Pancreas (tissue), 10 donors: ENCODE results near the gene CLDN4. TPM values are rescaled to one million over a fixed set of nuclear protein-coding genes. Genes with fewer than 3 reads are reported as not detected.

Source experiments
- ATAC-seq, 4 donors: fragments of 200-7000 bp; cut with Tn5 transposase; one replicate each; pipeline versions ENCODE4 v1.8.0 to v1.9.1; 2020; ENCODE audit warnings: mild to moderate bottlenecking in 4 of 4, moderate library complexity in 4 of 4
- DNase-seq, 6 donors: peaks; one replicate each; pipeline ENCODE4 v3.0.0-alpha.2; 2020
- FAIRE-seq: peaks from 2 replicates; lab custom pipeline; 2012; peaks lifted over from hg19 to GRCh38; lab: Jason Lieb, UNC
- H3K27ac ChIP-seq, 4 donors: fragments of 200-600 bp; sonication (generic); 1 replicate in 3 of 4; 2 replicates in 1 of 4; pipeline versions ENCODE4 v1.5.0 to v1.8.0; 2020
- H3K27me3 ChIP-seq, 4 donors: fragments of 200-600 bp; one replicate each; pipeline ENCODE4 v1.8.0; 2021
- H3K36me3 ChIP-seq, 3 donors: fragments of 200-600 bp; sonication (generic) in 1 of 3; one replicate each; pipeline versions ENCODE4 v1.5.0 to v1.8.0; 2020 to 2021
- H3K4me1 ChIP-seq, 3 donors: fragments of 200-600 bp; one replicate each; pipeline ENCODE4 v1.8.0; 2021
- H3K4me3 ChIP-seq, 4 donors: fragments of 200-600 bp; sonication (generic) in 2 of 4; one replicate each; pipeline versions ENCODE4 v1.5.0 to v1.8.0; 2020 to 2021
- H3K9me3 ChIP-seq, 4 donors: fragments of 200-600 bp; one replicate each; pipeline ENCODE4 v1.8.0; 2021
- CTCF ChIP-seq, 4 donors: fragments of 200-600 bp; sonication (generic) in 3 of 4; IDR thresholded peaks; one replicate each; pipeline versions ENCODE4 v1.5.0 to v1.8.0; 2021; ENCODE audit warnings: antibody characterized with exemption in 4 of 4
- WGBS, 2 donors: extraction: QIAGEN DNeasy Blood & Tissue Kit; methylation state at CpG; one replicate each; pipeline ENCODE4 v1.1.7; 2013; 5-methylcytosine and 5-hydroxymethylcytosine counted together
- intact Hi-C, 3 donors: fragments of 100-400 bp; cut with DNase I; formaldehyde crosslinking; loops; one replicate each; pipeline versions ENCODE4 v1.11.1 to v1.14.2; 2022
- polyA plus RNA-seq, 2 donors: library from polyadenylated mRNA; stranded (reverse); fragments of 200-250 nt; gene quantifications; one replicate each; pipeline ENCODE4 v1.2.3, GENCODE V29; 2013
- total RNA-seq, 6 donors: library from RNA; stranded (reverse); fragmentation: NEBNext Ultra II Directional in 4 of 6; extraction: Animal tissue kit (Norgen Biotek cat#: 25700) in 4 of 6; gene quantifications; one replicate each; pipeline versions ENCODE4 v1.2.1 to v1.2.4, GENCODE V29; 2021 to 2023
- donor health status: healthy with polysubstance abuse.
- donor health status: DM: no; HTN: no; CAD: no; lungs with moderate emphysema.
- donor health status: DM: no; HTN: no; CAD: no.
- donor health status: control.
- donor health status: control.
- donor health status: Bipolar disorder and iron deficiency.
- donor health status: DM: yes; HTN: yes; CAD: no.
- donor health status: DM: no; HTN: no; CAD: no.
- donor health status: DM: no; HTN: no; CAD: no.
- donor health status: DM: yes; HTN: yes; CAD: no.

The CLDN4 gene
- total and polyA plus RNA-seq, 8 donors: 47.8 to 150 (median 71.9) TPM

DNA sequence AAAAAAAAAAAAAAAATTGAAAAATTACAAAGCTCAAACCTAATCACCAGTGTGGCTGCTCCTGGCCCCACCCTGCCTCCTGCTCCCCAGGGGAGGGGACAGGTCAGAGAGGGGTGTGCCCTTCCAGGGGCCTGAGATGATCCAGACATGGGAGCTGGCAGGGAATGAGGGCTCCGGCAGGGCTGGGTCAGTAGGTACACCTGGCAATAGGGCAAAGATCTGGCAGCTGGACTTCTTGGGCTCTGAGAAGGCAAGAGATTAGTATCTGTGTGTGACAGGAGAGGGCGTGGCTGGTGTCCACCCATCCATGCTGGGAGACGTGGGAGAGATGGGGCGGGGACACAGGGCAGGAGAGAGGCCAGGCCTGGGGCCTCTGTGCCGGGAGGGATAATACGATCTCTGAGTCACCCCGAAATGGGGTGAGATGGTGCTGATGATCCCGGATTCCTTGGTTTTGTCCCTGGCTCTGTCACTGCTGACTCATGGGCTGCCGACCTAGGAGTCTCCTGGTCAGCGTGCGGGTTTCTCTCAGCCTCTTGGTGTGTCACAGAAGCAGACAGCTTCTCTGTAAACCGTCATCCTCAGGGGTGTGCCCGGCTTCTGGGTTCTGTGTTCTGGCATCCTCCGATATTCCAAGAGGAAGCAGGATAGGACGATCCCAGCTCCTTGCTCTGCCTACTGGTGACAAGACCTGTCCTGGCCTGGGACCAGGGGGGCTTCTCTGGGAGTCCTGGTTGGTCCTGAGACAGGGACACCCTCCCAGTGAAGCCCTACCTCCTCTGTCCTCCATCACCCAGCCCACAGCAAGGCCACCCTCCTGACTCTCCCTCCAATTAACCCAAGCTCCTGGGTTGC is 8.2 kb upstream of the CLDN4 start:
- intact Hi-C loops: no loop called here
- no peaks in the 10 kb centered on the region for H3K9me3 ChIP-seq
- DNase-seq (peak in 3 of 6 donors; percentile 36 to 62 (median 58)), FAIRE-seq (no peak), ATAC-seq (peak in 3 of 4 donors; percentile 36 to 78 (median 75))
- H3K27me3 ChIP-seq: no peaks in the 10 kb centered on the region
- H3K4me3 ChIP-seq: no peak overlapping the region
- H3K4me1 ChIP-seq: peaks cover 8 to 28% (median 14%) of the 10 kb centered on the region in 3 donors
- no peak for TF ChIP-seq CTCF (IDR thresholded peaks at IDR 0.05)
- 72 to 76% methylated on average over 15 of the region's 15 CpGs for WGBS, 2 donors
- H3K27ac ChIP-seq: peak overlapping the region in 1 of 4 donors; percentile 36
- H3K36me3 ChIP-seq: no peaks in the 10 kb centered on the region

- DNase-seq (peak in 1 of 6 donors; percentile 1), FAIRE-seq (no peak), ATAC-seq (no peak)
- H3K9me3 ChIP-seq: no peaks in the 10 kb centered on the region
- intact Hi-C loops: no loop called here
- peak overlapping the region in 1 of 4 donors; percentile 36 for H3K27ac ChIP-seq
- peaks cover 9 to 29% (median 18%) of the 10 kb centered on the region in 3 donors for H3K4me1 ChIP-seq
- no peaks in the 10 kb centered on the region for H3K27me3 ChIP-seq
- TF ChIP-seq CTCF (IDR thresholded peaks at IDR 0.05): no peak
- WGBS, 2 donors: 62 to 66% methylated on average over 5 of the region's 5 CpGs
- no peak overlapping the region for H3K4me3 ChIP-seq
- no peaks in the 10 kb centered on the region for H3K36me3 ChIP-seq
Measured at GRCh38 chr7:73823257-73823656, 7.5 kb upstream of the CLDN4 start.

- intact Hi-C loops: no loop called here
- Histone ChIP-seq H3K4me3 (no peak overlapping the region), H3K9me3 (no peaks in the 10 kb centered on the region), H3K27me3 (no peaks in the 10 kb centered on the region), H3K36me3 (no peaks in the 10 kb centered on the region), H3K4me1 (peaks cover 16 to 37% (median 24%) of the 10 kb centered on the region in 3 donors), H3K27ac (no peak overlapping the region)
- peak in 2 of 6 donors; percentile 6 for DNase-seq
- TF ChIP-seq CTCF (IDR thresholded peaks at IDR 0.05): no peak
- FAIRE-seq: no peak
- WGBS, 2 donors: 84 to 85% methylated on average over 11 of the region's 11 CpGs
- no peak for ATAC-seq
Measured at GRCh38 chr7:73823873-73824592, 6.8 kb upstream of the CLDN4 start.

DNA sequence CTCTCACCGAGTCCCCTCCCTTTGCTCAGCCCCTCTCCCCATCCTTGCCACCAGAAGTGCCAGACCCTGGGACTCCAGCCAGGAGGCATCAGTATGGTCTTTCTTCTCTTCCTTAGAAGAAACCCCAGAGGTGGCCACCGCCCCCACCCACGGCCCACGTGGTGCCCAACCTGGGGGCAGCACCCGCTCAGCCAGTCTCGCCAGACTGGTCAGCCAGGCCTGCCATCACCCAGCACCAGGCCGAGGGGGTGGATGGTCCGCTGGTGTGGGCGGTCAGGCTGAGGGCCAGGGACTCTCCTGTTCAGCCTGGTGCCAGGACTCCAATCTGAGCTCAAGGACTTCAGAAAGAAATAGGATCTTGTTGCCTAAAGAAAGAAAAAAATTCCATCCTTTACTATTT is 5.8 kb upstream of the CLDN4 start:
- DNase-seq (peak in 5 of 6 donors; percentile 40 to 80 (median 73)), FAIRE-seq (no peak), ATAC-seq (peak in 2 of 4 donors; percentile 3 to 12)
- Histone ChIP-seq H3K27ac (peak overlapping the region in 2 of 4 donors; percentile 98), H3K27me3 (no peaks in the 10 kb centered on the region), H3K36me3 (no peaks in the 10 kb centered on the region), H3K9me3 (no peaks in the 10 kb centered on the region), H3K4me1 (peaks cover 25 to 47% (median 32%) of the 10 kb centered on the region in 3 donors), H3K4me3 (no peak overlapping the region)
- intact Hi-C loops: no loop called here
- TF ChIP-seq CTCF (IDR thresholded peaks at IDR 0.05): no peak
- WGBS, 2 donors: 32 to 53% methylated on average over 9 of the region's 9 CpGs
